Measurements from ENCODE around the gene CCDC89.
A peak's percentile ranks its signal among the peaks of the same experiment; 100 is the strongest.
"Not testable (repeated sequence)": the region's sequence is repeated elsewhere in the genome, so short reads cannot be mapped to it uniquely, and the experiment has no call there.

The CCDC89 gene

DNA sequence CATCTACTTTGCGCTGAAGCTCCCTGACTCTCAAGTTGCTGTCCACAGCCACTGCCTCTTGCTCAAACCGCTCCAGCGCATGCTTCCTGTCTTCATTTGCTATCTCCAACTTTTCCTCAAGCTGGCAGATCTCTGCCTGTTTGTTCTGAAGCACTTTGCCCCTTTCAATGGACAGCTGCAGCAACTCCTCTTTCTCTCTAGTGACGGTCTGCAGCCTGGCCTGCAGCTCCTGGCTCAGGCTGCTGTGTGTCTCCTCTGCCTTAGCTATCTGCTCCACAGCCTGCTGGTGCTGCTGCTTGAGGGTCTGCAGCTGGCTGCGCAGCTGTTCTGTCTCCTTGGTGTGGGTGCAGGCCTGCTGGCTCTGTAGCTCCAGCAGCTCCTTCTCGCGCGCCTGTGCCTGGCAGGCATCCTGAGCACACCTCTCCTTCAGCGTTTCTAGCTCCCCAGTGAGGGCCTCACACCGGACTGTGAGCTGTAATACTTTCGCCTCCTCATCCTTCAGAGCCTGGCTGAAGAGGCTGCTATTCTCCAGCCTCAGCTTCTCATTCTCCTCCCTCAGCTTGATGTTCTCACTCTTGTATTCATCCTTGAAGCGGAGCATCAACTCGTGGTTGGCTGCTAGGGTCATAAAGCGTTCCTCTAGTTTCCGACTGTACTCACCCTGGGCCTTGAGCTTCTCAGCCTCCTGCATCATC lies 723 bp downstream of the CCDC89 start:
- no peak for DNase-seq

DNA sequence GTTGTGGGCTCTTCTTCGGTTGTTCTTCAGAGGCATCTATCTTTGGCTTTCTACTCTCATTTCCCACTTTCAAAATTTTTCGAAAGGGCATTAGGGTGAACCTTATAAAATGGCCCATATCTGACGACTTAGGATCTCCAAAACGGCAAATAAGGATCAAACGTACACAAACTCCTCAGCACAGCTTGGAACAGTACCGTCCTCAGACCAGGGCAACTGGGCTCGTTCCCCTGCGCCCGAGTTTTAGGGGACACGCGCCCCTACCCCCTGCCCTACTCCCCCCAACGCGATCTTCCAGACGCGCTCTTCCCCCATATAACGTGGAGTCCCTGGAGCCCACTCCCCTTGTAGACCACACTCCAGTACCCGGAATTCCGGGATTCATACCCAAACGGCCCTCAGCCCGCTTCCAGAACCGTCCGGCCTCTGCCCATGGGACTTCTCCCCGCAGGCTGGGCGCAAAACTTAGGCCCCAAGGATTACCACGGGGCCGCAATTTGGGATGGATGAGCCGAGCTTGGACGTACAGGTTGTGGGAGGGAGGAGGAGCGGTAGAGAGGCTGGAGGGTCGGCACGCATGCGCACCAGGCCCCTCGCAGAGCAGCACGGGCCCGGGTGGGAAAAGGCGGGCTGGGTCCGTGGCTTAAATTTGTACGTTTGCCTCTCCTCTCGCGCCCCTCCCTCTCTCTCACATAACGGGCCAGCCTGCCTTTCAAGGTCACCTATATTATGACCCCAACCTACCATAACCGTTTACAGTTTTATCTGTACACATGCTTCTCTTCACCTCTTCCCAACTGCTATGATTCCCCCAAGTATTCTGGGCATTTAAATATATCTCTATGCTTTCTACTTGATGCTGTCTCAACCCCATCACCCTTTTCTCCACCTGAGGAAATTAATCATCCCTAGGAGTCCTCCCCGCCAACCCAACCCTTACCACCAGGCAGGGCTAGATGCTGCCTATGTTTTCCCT lies 3.4 kb downstream of the CCDC89 start:
- DNase-seq: peak; percentile 47 to 63

DNA sequence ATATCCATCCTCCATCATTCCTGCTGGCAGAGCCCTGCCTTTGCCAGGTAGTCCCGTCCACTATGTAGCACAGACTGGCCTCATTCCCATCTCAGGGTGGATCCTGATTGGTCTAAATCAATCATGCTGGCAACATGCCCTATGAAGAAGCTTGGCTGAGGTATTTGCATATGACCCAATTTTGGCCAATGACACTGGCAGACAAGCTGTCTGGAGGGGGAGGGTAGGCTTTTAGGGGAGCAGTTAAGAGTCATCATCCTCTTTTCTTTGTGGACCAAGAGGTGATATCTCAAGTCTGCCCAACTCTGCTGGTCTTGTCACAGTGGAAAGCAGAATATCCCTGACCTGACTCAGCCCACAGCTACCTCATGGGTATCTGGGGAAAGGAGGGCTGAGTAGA lies 5.1 kb downstream of the CCDC89 start:
- DNase-seq: no peak

DNA sequence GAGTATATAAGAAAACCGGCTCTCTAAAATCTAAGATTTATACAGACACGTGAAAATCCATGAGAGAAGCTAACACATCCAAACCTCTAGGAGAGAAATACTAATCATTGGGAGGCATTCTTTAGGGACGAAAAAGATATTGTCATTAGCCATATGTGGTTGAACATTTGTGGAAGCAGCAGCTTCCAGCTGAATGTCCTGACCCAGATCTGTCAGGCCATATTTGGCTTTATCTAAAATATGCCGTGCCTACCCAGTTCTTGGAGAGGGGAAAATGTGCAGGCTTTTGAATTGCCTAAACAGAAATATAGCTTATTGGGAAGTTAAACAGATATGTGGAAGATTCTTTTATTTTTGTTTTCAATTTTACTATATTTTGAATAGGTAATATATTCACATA lies 6.4 kb downstream of the CCDC89 start:
- DNase-seq: no peak

DNA sequence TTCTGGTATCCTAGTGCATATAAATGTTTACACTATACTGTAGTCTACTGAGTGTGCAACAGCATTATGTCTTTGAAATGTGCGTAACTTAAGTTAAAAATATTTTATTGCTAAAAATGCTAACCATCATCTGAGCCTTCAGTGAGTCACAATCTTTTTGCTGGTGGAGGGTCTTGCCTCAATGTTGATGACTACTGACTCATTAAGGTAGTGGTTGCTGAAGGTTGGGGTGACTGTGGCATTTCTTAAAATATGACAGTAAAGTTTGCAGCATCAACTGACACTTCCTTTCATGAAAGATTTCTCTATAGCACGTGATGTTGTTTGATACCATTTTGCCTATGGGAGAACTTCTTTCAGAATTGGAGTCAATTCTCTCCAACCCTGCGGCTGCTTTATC lies 12.6 kb downstream of the CCDC89 start:
- DNase-seq: no peak

DNA sequence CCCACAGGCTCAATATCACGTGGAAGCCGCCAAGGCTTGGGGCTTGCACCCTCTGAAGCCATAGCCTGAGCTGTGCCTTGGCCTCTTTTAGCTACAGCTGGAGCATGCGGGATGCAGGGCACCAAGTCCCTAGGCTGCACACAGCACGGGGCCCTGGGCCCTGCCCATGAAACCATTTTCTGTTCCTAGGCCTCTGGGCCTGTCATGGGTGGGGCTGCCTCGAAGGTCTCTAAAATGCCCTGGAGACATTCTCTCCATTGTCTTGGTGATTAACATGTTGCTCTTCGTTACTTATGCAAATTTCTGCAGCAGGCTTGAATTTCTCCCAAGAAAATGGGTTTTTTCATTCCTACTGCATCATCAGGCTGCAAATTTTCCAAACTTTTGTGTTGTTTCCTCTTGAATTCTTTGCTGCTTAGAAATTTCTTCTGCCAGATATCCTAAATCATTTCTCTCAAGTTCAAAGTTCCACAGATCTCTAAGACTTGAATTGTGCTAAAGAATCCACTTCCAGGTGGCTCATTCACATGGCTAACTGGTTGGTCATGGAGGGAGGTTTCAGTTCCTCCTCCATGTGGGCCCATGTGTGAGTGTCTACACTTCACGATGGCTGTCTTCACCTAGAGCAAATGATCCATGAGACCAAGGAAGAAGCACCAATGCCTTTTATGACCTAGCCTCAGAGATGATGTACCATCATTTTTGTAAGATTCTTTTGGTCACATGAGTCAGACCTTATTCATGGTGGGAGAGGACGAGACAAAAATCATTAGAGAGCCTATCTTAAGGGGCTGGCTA lies 13.7 kb downstream of the CCDC89 start:
- DNase-seq: no peak

DNA sequence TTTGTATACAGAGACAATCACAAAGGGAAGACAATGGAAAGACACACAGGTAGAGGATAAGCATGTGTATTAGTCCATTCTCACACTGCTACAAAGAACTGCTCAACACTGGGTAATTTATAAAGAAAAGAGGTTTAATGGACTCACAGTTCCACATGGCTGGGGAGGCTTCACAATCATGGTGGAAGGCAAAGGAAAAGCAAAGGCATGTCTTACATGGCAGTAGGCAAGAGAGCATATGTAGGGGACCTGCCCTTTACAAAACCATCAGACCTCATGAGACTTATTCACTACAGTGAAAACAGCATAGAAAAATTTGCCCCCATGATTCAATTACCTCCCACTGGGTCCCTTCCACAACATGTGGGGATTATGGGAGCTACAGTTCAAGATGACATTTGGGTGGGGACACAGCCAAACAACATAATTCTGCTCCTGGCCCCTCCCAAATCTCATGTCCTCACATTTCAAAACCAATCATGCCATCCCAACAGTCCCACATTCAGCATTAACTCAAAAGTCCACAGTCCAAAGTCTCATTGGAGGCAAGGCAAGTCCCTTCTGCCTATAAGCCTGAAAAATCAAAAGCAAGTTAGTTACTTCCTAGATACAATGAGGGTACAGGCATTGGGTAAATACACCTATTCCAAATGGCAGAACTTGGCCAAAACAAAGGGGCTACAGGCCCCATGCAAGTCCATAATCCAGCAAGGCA lies 14.9 kb downstream of the CCDC89 start:
- not testable (repeated sequence) for DNase-seq

DNA sequence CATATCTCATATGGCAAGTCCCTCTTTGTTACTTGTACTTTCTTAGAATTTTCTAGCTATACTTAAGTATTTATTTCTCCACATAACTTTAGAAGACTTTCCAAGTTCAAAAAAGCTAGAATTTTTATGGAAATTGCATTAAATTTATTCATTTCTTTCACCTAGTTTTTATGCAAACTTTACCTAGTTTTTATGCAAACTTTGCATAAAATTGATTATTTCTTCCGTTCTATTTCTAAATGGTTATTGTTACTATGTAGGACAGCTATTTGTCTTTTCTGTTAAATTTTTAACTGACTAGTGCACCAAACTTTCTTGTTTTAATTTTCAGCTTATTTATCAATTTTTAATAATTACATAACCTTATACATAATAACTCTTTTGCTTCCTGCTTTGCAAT lies 17.8 kb downstream of the CCDC89 start:
- no peak for DNase-seq

DNA sequence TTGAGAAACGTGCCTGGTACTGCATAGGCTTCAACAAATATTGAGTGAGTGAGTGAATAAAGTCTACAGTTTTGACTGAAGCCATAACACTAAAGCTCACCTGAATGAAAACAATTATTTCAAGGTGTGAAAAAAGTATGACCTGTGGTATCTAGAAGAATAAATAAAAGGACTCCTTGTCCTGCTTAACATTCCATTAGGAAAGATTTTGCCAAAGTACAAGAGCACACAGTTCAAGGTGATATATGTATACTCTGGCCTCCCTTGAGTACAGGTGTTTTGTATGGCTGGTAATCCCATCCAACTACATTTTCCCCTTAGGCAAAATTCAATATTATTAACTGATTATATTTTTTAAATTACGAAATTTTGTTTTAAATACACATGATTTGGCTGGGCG lies 19.3 kb downstream of the CCDC89 start:
- no peak for DNase-seq

DNA sequence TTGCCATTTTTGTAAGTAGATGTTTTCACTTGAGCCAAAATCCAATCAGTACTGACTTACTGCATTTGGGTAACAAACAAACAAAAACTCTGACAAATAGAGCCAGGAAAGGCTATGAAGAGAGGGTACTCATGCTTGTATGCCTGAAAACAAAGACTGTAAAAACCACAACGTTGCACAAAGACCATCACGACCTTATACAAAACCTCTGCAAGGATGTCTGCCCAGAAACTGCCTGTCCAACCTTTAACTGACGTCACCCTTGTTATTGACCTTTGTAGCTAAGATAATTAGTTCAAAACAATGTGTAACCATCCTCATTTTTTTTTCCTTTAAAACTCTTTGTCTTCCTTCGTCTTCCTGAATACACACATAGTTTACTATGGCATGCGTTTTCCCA lies 20.3 kb downstream of the CCDC89 start:
- DNase-seq: no peak

DNA sequence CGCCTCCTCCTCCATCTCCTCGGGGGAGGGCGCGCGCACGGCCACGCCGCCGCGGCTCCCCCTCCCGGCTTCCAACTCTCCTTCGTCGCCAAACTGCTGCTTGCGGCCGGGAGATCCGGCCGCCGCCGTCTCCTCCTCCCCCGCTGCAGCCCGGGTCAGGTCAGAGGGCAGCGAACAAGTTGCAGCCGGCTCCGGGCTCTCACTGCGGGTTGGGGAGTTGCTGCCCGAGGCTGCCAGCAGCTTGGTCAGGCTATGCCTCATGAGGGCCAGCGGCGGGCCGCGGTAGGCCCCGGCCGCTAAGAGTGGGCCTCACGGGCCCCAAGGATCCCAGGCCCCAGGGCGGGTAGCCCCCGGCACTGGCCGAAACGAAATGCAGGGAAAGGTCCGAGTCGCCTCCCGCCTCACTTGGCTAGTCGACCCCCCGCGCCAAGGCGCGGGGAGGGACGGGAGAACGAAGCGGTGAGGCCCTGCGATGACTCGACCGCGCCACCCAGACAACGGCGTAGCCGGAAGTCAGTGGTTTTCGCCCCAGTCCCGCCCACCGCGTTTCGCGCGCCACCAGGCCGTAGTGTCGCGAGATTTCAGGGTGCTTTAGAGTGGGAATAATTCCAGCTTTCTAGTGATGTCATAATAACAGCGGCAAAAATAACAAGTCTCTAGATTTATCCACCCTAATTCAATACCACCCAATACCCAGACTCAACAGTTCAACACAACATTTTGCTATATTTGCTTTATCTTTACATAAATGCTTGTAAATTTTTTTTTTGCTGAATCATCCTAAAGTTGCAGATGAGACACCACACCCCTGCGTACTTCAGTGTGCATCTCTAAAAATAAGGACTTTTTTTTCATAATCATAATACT lies 21.1 kb downstream of the CCDC89 start, which contains the start of gene CREBZF:
CREBZF (minus strand) TSS at position 515 of the 867 bp plus-strand sequence; CDS start at position 261, 254 bp downstream.
- peak; percentile 95 to 96 for DNase-seq

DNA sequence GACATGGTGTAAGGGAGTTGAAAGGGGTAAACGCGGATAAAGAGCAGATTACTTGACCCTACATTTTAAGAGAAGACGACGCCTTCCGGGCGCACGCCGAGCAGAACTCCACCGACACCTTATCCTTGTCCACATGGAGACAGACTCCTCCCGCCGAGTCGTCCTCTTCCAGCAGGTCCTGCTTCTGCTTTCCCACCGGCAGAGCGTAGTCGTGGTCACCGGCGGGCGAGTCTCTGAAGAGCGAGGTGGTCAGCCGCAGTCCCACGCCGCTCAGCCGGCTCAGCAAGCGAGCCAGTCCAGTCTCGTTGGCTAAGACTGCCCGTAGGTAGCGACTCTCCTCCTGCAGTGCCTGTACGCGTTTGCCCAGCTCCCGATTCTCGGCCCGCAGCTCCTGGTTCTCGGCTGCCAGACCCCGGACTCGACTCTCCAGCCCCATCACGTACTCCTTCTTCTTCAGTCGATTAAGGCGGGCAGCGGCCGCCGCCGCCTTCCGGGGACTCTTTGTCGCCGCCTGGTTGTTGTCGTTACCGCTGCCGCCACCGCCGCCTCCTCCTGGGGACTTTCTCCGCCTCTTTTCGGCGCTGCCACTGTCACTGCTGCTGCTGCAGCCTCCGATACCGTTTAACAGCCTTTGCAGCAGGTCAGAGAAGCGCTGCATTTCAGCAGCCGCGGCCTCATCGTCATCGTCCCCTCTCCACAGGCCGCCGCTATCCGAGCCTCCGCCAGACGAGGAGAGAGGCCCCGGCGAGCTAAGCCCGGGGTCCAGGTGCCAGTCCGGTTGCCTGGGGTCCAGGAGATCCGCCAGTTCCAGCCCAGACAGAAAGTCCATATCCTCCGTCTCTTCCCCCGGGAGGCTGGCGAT lies 22.0 kb downstream of the CCDC89 start:
- DNase-seq: peak; percentile 80 to 81

DNA sequence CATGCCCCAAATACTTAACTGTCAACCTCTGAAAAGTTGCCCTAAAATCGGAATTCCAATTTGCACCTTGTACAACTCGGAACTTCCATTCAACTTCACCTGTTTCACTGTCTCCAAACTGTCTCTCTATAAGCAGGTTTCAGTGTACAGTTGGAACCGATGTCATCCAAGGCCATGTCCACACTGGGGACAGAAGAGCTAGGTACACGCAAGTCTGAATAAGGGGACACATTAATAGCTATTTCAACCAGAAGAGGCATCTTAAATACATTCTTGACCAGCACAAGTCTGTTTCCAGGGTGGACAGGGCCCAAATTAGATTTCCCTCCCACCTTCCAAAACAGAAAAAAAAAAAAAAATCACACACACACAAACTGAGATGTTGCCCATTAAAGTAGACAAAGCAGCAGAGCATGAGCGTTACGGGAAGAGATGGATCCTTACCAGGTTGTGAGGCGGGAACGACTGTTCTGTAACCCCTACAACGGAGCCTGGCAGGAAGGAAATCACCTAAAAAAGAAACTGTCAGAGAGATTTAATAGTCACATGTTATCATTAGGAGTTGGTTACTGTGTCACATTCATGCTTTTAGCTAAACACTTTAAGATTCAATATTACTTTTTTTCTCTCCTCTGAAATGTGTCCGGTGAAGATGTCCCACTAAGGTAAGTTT lies 22.8 kb downstream of the CCDC89 start:
- DNase-seq: no peak

DNA sequence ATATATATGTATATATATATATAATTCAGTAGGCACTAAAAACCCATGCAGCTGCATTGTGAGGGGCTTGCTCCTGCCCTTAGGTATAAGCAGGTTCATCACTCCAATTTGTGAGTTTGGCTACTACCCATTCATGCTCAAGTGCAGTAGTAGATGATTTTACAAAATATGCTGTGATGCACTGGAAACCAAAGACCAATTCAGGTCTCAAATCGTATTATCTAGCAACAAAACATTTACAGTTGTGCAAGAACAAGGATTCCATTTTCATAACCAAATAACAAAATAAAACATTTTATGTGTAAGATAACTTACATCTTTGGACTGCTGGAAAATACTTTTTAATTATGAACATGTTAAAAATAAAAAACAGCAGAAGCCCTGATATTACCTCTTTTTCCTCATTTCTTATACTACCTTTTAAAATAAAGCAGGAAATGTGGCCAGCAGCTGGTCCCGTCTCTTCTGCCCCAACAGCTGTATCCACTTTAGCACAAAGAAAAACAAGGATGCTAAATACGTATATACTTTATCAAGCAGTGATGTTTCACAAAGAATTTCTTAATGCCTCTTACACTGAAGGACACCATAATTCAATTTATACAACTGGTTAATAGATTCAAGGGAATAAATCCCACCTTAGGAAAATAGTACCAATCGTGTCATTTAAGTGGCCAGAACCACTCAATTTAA lies 23.9 kb downstream of the CCDC89 start:
- no peak for DNase-seq

DNA sequence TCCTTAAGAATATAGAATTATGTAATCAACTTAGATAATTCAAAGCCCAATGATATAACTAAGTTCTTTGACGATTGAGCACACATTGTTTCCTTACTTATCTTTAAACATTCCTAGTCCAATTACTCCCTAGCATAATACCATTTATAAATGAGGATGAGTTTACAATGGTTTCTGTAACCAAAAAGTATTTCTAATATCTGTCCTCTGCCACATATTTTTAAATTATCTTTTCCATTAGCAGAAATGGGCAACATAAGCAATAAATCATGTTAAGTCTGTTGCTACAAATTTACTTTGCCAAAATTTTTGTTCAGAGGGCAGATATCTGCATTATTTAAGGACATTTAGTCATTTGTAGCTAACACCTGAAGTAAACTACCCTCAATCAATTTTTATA lies 27.8 kb downstream of the CCDC89 start:
- no peak for DNase-seq

DNA sequence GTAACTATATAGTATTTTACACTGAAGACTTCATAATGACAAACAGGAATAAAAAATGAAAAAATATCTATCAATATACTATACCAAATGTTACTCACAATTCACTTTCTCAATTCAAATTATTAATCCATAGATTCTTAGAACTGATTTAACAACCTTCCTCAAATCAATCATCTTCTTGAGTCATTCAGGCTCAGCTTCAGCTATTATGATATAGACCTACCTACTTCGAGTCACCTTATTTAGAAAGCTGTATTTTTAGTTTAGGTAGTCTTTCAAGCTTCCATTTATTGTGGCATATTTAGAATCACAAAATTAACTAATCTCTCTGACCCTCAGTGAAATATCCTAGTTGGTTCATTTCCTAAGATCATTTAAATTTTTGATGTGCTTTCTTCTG lies 29.2 kb downstream of the CCDC89 start:
- no peak for DNase-seq

DNA sequence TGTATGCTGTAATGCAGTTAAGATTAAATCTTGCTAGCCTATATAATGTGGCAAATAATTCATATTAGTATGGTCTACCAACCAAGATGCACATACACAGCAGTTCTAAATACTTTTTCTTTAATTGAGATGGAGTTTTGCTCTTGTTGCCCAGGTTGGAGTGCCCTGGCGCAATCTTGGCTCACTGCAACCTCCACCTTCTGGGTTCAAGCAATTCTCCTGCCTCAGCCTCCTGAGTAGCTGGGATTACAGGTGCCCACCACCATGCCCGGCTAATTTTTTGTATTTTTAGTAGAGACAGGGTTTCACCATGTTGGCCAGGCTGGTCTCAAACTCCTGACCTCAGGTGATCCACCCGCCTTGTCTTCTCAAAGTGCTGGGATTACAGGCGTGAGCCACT lies 31.7 kb downstream of the CCDC89 start:
- not testable (repeated sequence) for DNase-seq

DNA sequence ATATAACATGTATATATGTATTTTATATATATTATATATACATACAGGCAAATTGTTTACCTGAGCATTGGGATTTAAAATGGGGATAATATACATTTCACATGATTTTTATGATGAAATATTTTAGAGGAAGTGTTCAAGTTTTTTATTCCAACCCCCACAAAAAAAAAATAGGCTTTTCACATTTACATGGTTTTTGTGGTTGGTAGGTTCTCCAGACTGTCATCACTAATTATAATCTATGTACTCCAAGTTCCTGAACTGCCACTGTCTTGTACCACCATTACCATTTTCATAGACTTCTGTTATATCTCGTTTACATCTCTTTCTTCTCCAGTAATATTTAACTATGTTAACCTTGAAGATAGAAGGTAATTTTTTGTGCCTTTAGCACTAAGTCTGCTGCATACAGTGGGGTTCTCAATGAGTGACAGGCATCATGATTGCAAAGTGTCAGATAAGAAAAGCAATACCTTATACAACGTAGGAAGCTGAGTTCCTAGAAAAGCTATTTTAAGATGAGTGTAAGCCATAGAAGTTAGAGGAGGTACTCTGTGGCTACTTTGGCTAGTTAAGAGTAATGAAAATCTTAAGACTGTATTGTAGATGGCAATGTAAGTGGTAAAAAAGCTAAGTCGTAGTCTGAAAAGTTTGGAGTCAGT lies 33.1 kb downstream of the CCDC89 start:
- DNase-seq: no peak

DNA sequence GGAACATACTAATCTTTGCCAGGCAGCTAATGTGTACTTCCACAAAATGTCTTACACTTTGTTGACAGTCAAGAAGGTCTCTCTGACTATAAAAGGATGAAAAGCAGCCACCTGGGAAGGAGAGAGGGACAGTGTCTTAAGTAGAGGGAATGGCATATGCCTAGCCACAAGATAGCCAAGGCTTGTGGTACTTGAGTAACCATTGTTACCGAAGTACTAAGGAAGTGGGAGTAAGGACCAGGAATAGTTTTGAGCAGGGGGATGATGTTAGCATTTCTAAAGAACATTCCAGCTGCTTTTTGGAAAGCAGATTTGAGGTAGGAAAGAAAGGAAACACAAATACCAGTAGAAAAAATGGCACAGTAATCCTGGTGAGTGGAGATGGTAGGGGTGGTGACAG lies 34.9 kb downstream of the CCDC89 start:
- no peak for DNase-seq

Data from stimulated activated CD4-positive, alpha-beta T cell treated with anti-CD3 and anti-CD28 coated beads, Interleukin-2, amount 100 ng/mL, for 48 hours (primary cell).